Nephron progenitor cell (in vitro differentiated cells): ENCODE results near the gene SYNPO.

Experiments used
- DNase-seq: peaks from one replicate; pipeline ENCODE4 v3.0.0; 2021
- H3K27ac Mint-ChIP-seq: 2 replicates; pipeline ENCODE4 v1.8.0; 2021; ENCODE audit warnings: mild to moderate bottlenecking, moderate library complexity, mixed read lengths
- H3K27me3 Mint-ChIP-seq: 2 replicates; pipeline ENCODE4 v1.8.0; 2021; ENCODE audit warnings: mild to moderate bottlenecking, low read depth, mixed read lengths; ENCODE audit not compliant: poor library complexity
- H3K36me3 Mint-ChIP-seq: 2 replicates; pipeline ENCODE4 v1.8.0; 2021; ENCODE audit warnings: low read depth, mixed read lengths
- H3K4me1 Mint-ChIP-seq: 2 replicates; pipeline ENCODE4 v1.8.0; 2021; ENCODE audit warnings: mixed read lengths
- H3K4me3 Mint-ChIP-seq: 2 replicates; pipeline ENCODE4 v1.8.0; 2021; ENCODE audit warnings: mild to moderate bottlenecking, moderate library complexity, mixed read lengths
- H3K9me3 Mint-ChIP-seq: 2 replicates; pipeline ENCODE4 v1.8.0; 2021; ENCODE audit warnings: mild to moderate bottlenecking, moderate library complexity, mixed read lengths
- TF ChIP-seq, protein P1 (sequence below): fragments of 200-600 bp; sonication (generic); IDR thresholded peaks from 2 replicates; pipeline ENCODE4 v1.5.0; 2021; ENCODE audit warnings: antibody characterized with exemption

SYNPO gene

DNA sequence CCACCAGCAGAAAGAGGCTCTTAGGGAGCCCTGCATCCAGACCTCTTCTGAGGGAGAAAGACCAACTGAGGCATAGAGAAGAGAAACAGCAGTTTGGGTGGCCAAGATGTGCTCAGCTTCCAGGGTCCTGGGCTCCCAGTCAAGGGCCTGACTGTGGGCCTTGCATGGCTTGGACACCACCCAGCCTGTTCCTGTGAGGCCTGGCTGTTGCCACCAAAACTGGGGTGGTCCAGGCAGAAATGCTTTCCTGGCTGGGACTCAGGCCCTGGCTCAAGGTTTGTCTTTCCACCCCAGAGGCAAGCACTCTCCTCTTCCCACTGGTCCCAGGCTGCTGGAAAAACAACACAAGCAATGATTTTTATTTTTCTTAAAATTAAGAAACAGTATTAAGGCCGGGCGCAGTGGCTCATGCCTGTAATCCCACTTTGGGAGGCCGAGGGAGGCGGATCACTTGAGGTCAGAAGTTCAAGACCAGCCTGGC is 33.9 kb downstream of the SYNPO start:
- H3K4me1 Mint-ChIP-seq = peaks cover 35% of the 10 kb centered on the region
- no peak overlapping the region for H3K4me3 Mint-ChIP-seq
- H3K27ac Mint-ChIP-seq = peak overlapping the region; percentile 78
- TF ChIP-seq, protein P1, sequence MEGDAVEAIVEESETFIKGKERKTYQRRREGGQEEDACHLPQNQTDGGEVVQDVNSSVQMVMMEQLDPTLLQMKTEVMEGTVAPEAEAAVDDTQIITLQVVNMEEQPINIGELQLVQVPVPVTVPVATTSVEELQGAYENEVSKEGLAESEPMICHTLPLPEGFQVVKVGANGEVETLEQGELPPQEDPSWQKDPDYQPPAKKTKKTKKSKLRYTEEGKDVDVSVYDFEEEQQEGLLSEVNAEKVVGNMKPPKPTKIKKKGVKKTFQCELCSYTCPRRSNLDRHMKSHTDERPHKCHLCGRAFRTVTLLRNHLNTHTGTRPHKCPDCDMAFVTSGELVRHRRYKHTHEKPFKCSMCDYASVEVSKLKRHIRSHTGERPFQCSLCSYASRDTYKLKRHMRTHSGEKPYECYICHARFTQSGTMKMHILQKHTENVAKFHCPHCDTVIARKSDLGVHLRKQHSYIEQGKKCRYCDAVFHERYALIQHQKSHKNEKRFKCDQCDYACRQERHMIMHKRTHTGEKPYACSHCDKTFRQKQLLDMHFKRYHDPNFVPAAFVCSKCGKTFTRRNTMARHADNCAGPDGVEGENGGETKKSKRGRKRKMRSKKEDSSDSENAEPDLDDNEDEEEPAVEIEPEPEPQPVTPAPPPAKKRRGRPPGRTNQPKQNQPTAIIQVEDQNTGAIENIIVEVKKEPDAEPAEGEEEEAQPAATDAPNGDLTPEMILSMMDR = no peak
- DNase-seq = no peak
- H3K27me3 Mint-ChIP-seq = peaks cover 17% of the 10 kb centered on the region
- H3K36me3 Mint-ChIP-seq = peaks cover 10% of the 10 kb centered on the region
- peaks cover 5% of the 10 kb centered on the region for H3K9me3 Mint-ChIP-seq

- Mint-ChIP-seq H3K4me3 (no peak overlapping the region), H3K27me3 (peaks cover 17% of the 10 kb centered on the region), H3K9me3 (peaks cover 2% of the 10 kb centered on the region), H3K36me3 (peaks cover 8% of the 10 kb centered on the region), H3K27ac (no peak overlapping the region), H3K4me1 (peaks cover 35% of the 10 kb centered on the region)
- no peak for DNase-seq
- TF ChIP-seq, protein P1 = no peak
Measured at GRCh38 chr5:150675069-150675468, 34.6 kb downstream of the SYNPO start.

DNA sequence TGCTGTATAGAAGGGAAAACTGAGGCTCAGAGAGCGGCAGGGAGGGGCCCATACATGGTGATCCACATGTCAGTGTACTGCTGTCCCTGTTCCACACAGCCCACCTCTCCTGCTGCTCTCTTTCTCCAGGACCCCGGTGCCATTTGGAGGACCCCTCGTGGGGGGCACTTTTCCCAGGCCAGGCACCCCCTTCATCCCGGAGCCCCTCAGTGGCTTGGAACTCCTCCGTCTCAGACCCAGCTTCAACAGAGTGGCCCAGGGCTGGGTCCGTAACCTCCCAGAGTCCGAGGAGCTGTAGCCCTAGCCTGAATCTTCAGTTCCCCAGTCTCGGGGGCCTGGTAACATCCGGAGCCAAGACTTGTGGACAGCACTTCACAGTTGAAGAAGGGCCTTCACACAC is 36.1 kb downstream of the SYNPO start:
- DNase-seq = no peak
- TF ChIP-seq, protein P1 = no peak
- peaks cover 5% of the 10 kb centered on the region for H3K36me3 Mint-ChIP-seq
- no peaks in the 10 kb centered on the region for H3K9me3 Mint-ChIP-seq
- peaks cover 27% of the 10 kb centered on the region for H3K4me1 Mint-ChIP-seq
- no peak overlapping the region for H3K27ac Mint-ChIP-seq
- H3K27me3 Mint-ChIP-seq = peaks cover 17% of the 10 kb centered on the region
- no peak overlapping the region for H3K4me3 Mint-ChIP-seq

GRCh38 chr5:150689120-150689519 is 48.7 kb downstream of the SYNPO start:
- Mint-ChIP-seq H3K9me3 (no peaks in the 10 kb centered on the region), H3K36me3 (peaks cover 44% of the 10 kb centered on the region), H3K4me1 (no peaks in the 10 kb centered on the region), H3K27ac (no peak overlapping the region), H3K4me3 (no peak overlapping the region), H3K27me3 (no peaks in the 10 kb centered on the region)
- DNase-seq = no peak
- TF ChIP-seq, protein P1 = no peak

DNA sequence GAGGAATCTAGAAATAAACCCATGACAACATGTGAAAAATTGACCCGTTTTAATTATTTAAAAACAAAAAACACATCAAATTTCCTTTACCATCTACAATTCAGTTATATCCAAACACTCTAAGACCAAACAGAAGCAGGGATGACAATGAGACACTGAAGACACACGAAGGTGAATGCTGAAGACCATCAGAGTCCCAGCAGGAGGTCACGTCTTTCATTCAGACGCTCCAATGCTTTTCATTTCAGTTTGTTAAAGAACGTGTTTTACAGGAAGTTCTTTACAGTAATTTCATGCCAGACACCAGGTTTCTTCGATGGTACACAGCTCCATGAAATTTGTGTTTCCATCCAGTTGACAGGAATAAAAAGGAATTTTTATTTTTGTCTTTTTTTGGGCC is 50.3 kb downstream of the SYNPO start:
- H3K36me3 Mint-ChIP-seq = peaks cover 58% of the 10 kb centered on the region
- no peaks in the 10 kb centered on the region for H3K9me3 Mint-ChIP-seq
- H3K27me3 Mint-ChIP-seq = no peaks in the 10 kb centered on the region
- no peak overlapping the region for H3K4me3 Mint-ChIP-seq
- DNase-seq = no peak
- H3K27ac Mint-ChIP-seq = peak overlapping the region; percentile 37
- TF ChIP-seq, protein P1 = no peak
- no peaks in the 10 kb centered on the region for H3K4me1 Mint-ChIP-seq

DNA sequence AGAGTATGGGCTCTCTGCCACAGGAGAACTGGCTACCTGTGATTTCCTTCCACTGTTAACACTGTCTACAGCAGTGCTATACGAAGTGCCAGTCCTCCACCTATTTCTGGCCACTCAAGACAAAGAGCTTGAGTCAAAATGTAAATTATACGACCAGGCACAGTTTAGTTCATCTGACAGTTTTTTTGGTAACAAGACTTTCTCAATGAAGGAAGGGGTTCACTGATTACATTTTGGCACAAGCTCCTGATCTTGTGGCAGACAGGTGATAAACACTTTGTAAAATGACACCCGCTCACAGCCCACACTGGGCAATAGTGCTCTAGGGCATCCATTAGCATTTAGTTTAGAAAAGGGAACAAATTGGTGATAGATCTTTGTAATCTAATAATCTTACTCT is 51.8 kb downstream of the SYNPO start:
- TF ChIP-seq, protein P1 = no peak
- no peaks in the 10 kb centered on the region for H3K9me3 Mint-ChIP-seq
- no peak for DNase-seq
- H3K4me1 Mint-ChIP-seq = no peaks in the 10 kb centered on the region
- no peak overlapping the region for H3K27ac Mint-ChIP-seq
- H3K27me3 Mint-ChIP-seq = no peaks in the 10 kb centered on the region
- H3K36me3 Mint-ChIP-seq = peaks cover 70% of the 10 kb centered on the region
- H3K4me3 Mint-ChIP-seq = no peak overlapping the region
